ENCODE measurements around the gene CPE.

GRCh38 chr4:165518024-165518616 lies 139.3 kb downstream of the CPE start:
- TF ChIP-seq POLR2A (IDR thresholded peaks at IDR 0.05) (no peak), CTCF (IDR thresholded peaks at IDR 0.05) (no peak)

All from lower leg skin (tissue), 3 donors.